ENCODE data around the gene SLC2A9. TPM values are rescaled to one million over a fixed set of nuclear protein-coding genes. Genes with fewer than 3 reads are reported as not detected.

Gene SLC2A9
- total and polyA plus RNA-seq, 2 of the 8 experiments (the other 6 are each of a cell fraction or from before 2014, with no cell fraction given), result 0.20 to 0.26 TPM

- WGBS, 2 experiments (ENCODE audit: extremely low coverage in 1 of 2, insufficient coverage in 1 of 2, insufficient read length in 1 of 2, insufficient replicate concordance in 2 of 2, low coverage in 1 of 2, low lambda C conversion rate in 2 of 2, missing lambda C conversion rate in 1 of 2), result 95% methylated on average over 5 of the region's 5 CpGs; no CpG with 5 or more reads in 1 of the 2 experiments
- no peaks in the 10 kb centered on the region; a peak in 1 of 7 replicates for H3K27me3 ChIP-seq (replicated peaks in 1 of 4; ENCODE audit: control insufficient read depth in 3 of 4, extremely low read depth in 1 of 4, insufficient read depth in 3 of 4, low read length in 3 of 4)
- H3K9me3 ChIP-seq (ENCODE audit: insufficient read depth in 2 of 2, low read depth in 1 of 2, low read length in 1 of 2), result no peaks in the 10 kb centered on the region
- H4K91ac ChIP-seq (replicated peaks; ENCODE audit: insufficient read length, low read length), result no peak overlapping the region
- no peak overlapping the region for H4K5ac ChIP-seq (ENCODE audit: insufficient read length, low read depth, low read length)
- no peak overlapping the region for H3K4me3 ChIP-seq (ENCODE audit: extremely low read depth in 1 of 4, insufficient read depth in 2 of 4, low read depth in 3 of 4, low read length in 4 of 4)
- FAIRE-seq (no peak), DNase-seq (ENCODE audit: low read depth in 1 of 2, low spot score in 2 of 2) (no peak)
- H4K8ac ChIP-seq (ENCODE audit: extremely low read depth, insufficient read depth, low read length), result no peak overlapping the region; the same call in 1 of the 2 replicates
- H2BK15ac ChIP-seq (ENCODE audit: low read length), result no peak overlapping the region
- H3K18ac ChIP-seq (ENCODE audit: extremely low read depth, low read length), result no peak overlapping the region
- H3K23ac ChIP-seq (ENCODE audit: insufficient read length), result no peak overlapping the region
- ChIA-PET CTCF (ENCODE audit: partially characterized antibody) (interaction anchor here (1.0 to 3.8 kb wide), 6 partner anchors 9 to 129 kb away, joined by 3 to 17 read pairs (median 4); no protein-coding TSS in a partner anchor), POLR2A (ENCODE audit: partially characterized antibody) (no interaction called here)
- H3K4ac ChIP-seq (replicated peaks; ENCODE audit: insufficient read length, low read depth, low read length), result no peak overlapping the region
- H3K23me2 ChIP-seq (ENCODE audit: low read depth, low read length), result peaks cover 2% of the 10 kb centered on the region; the same call in 1 of the 2 replicates
- no peaks in the 10 kb centered on the region for H3K79me1 ChIP-seq (ENCODE audit: low read depth, low read length)
- no peak overlapping the region for H3K27ac ChIP-seq (ENCODE audit: low read depth, low read length)
- H3K4me1 ChIP-seq (replicated peaks in 1 of 4; ENCODE audit: control insufficient read depth in 3 of 4, insufficient read depth in 4 of 4, low read length in 3 of 4), result peaks cover 2 to 14% (median 8%) of the 10 kb centered on the region in 4 experiments
- H2AFZ ChIP-seq (ENCODE audit: low read length), result no peak overlapping the region
- H2BK20ac ChIP-seq (ENCODE audit: low read length), result no peak overlapping the region
- H3K36me3 ChIP-seq (ENCODE audit: control insufficient read depth in 2 of 4, insufficient read depth in 4 of 4, low read length in 3 of 4), result no peaks in the 10 kb centered on the region
- H3K79me2 ChIP-seq (ENCODE audit: control insufficient read depth in 1 of 2, insufficient read depth in 2 of 2, low read length in 2 of 2), result no peaks in the 10 kb centered on the region
- no peak overlapping the region for H3K56ac ChIP-seq (replicated peaks; ENCODE audit: insufficient read length, low read depth, low read length)
- H3K4me2 ChIP-seq (ENCODE audit: insufficient read depth in 1 of 2, low read depth in 2 of 2, low read length in 2 of 2), result no peak overlapping the region
- no peaks in the 10 kb centered on the region for H4K20me1 ChIP-seq (replicated peaks in 1 of 2; ENCODE audit: control insufficient read depth in 1 of 2, insufficient read depth in 2 of 2, low read length in 2 of 2)
- H2AK5ac ChIP-seq (ENCODE audit: low read depth, low read length), result no peak overlapping the region
- no peak overlapping the region for H2BK120ac ChIP-seq (replicated peaks; ENCODE audit: low read depth, low read length)
- H3K9ac ChIP-seq (replicated peaks in 1 of 4; ENCODE audit: extremely low read depth in 1 of 4, low read depth in 3 of 4, low read length in 3 of 4), result no peak overlapping the region
- no peak overlapping the region for H3K14ac ChIP-seq (ENCODE audit: insufficient read length)
- H2BK12ac ChIP-seq (ENCODE audit: low read depth, low read length), result no peak overlapping the region
- no peak overlapping the region for H2BK5ac ChIP-seq (ENCODE audit: low read depth, low read length)
- TF ChIP-seq TCF12 (IDR thresholded peaks at IDR 0.05; ENCODE audit: low read depth, low read length), result no peak
- no peak for TF ChIP-seq SRF (IDR thresholded peaks at IDR 0.05; ENCODE audit: low read depth, low read length)
- no peak for TF ChIP-seq SAP30 (IDR thresholded peaks at IDR 0.05; ENCODE audit: insufficient read depth, insufficient replicate concordance, low read length)
- no peak for TF ChIP-seq CTBP2 (IDR thresholded peaks at IDR 0.05; ENCODE audit: borderline replicate concordance, insufficient read depth, insufficient read length, low read length)
- TF ChIP-seq BACH1 (IDR thresholded peaks at IDR 0.05; ENCODE audit: low read length), result no peak
- TF ChIP-seq TEAD4 (IDR thresholded peaks at IDR 0.05; ENCODE audit: low read depth, low read length), result no peak
- no peak for TF ChIP-seq TAF1 (IDR thresholded peaks at IDR 0.05; ENCODE audit: low read depth, low read length)
- no peak for TF ChIP-seq SIX5 (IDR thresholded peaks at IDR 0.05; ENCODE audit: low read depth, low read length)
- no peak for TF ChIP-seq HDAC6 (IDR thresholded peaks at IDR 0.05; ENCODE audit: low read depth, low read length)
- TF ChIP-seq KDM5A (IDR thresholded peaks at IDR 0.05; ENCODE audit: low read length), result no peak
- TF ChIP-seq SP1 (IDR thresholded peaks at IDR 0.05; ENCODE audit: low read depth, low read length), result no peak
- no peak for TF ChIP-seq SUZ12 (IDR thresholded peaks at IDR 0.05; ENCODE audit: low read length)
- TF ChIP-seq FOSL1 (IDR thresholded peaks at IDR 0.05; ENCODE audit: insufficient read depth, low read depth, low read length), result no peak
- no peak for TF ChIP-seq PHF8 (conservative IDR thresholded peaks at IDR 0.05; ENCODE audit: low read depth, low read length)
Measured at GRCh38 chr4:9885958-9886357, 135.3 kb downstream of the SLC2A9 start.
